ENCODE measurements around the gene GFOD1.

The GFOD1 gene

DNA sequence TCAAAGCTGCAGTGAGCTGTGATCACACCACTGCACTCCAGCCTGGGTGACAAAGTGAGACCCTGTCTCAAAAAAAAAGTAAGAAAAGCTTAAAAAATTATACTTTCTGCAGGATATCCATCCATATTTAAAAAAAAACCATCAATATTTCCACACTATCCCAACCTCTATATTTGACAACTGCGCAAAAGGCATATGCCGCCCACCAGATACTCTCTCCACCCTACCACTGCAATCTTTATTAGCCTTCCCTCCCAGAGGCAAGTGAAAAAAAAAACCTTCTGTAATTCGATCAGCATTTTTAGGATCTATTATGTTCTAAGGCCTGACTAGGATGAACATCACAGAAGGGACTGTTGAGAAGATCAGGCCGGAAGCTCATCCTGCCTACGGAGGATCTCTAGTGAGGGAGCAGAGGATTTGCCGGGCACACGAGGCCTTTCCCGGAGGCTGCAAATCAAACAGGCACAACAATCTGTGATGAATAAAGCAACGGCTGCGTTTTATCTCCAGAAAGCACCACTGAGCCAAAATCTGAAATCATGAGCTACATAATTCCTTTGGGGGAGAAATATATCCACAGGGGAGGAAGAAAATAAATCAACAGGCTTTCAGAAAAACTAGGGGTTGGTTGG is 65.9 kb downstream of the GFOD1 start:
- DNase-seq, result no peak

DNA sequence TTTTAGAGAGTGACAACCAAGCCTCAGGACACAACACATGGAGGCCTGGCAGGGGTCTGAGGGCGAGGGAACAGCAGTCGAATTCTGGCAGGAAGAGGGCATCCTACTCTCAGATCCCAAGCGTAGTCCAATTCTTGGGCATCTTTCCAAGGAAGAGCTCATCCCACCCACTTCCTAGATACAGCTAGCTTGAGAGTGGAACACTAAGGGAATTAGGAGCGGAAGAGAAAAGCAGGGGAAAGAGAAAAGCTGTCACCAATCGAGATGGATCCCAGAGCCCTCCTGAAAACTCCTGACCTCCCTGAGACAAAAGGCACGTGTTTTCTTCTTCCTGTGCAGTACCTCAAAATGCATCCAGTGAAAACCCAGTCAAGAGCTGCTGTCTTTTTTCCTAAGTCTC is 67.1 kb downstream of the GFOD1 start:
- no peak for DNase-seq

DNA sequence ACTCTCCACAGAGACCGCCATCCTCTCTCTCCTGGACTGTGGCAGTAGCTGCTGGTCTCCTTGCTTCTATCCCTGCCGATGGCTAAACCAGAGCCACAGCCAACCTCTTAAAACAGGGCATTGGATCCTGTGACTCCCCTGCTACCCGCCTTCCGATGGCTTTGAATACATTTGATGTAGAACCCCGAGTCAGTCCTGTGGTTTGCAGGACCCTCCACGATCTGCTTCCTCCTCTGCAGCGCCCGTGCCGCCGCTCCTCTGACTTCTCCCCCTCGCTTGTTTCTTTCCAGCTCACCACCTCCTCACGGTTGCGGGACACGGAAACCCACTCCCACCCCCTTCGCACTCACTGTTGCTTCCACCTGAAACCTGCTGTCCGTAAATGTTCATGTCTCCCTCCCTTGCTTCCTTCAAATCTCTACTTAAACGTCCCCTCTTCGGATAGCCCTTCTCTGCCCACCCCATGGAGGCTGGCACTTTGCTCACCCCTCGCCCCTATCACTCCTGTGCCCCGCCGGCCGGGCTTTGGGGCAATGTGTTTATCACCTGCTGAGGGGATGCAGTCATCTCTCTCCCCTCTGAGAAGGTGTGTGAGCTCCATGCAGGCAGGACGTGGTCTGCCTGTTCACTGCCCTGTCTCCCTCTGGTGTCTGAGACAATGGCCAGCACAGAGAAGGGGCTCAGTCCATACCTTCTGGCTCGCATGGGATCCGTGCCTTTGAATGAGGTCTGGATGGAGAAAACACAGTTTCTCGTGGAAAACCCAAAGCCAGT is 67.8 kb downstream of the GFOD1 start:
- no peak for DNase-seq

DNA sequence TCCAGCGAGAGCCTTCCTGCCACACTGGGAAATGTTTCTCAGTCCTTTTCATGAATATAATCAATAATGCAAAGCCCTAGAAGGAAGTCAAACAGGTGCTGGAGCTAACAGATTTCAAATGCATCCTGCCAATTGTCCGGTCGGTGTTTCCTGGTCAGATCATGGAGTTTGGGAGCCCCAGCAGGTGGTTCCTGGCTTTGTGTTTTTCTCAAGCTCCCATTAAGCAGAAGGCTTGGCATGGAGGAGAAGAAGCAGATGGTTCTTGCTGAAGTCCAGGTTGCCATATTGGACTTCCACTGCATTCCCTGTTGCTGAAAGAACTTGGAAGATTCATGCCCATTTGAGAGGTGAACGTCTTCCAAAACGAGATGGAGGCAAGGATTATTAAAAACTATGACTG is 68.6 kb downstream of the GFOD1 start:
- no peak for DNase-seq

DNA sequence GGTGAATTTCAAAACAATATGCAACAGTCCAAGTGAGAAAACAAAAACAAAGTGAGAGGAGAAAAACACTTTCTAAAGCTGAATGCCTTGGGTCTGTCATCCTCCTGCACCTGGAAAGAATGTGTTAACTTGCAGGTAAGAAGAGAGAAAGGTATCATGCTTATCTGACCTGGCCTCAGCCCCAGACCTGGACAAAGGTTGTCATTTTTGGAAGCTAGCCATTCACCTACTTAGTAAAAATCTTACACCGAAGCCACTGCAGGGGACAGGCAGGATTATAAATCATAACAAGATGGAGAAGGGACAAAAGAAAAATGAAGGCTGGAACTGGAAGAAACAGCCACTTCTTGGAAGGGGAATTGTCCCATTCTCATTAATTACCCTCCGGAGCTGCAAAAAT is 69.4 kb downstream of the GFOD1 start:
- no peak for DNase-seq

DNA sequence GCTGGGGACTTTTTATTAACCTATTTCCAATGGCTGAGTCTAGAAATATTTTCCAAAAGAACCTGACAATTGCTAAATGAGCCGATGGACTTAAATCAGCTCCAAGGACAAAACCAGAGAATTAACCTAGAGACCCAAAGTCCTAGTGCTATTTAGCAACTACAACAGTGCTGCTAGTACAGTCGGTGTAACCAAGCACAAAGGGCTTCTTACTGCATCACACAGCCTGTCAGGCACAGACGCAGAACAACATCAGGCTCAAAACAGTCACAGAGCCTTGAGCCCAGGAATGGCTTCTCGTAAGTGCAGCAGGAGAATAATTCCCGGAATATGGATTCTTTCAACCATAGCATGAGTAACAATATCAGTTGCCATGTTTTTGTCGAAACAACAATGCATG is 70.0 kb downstream of the GFOD1 start:
- no peak for DNase-seq

DNA sequence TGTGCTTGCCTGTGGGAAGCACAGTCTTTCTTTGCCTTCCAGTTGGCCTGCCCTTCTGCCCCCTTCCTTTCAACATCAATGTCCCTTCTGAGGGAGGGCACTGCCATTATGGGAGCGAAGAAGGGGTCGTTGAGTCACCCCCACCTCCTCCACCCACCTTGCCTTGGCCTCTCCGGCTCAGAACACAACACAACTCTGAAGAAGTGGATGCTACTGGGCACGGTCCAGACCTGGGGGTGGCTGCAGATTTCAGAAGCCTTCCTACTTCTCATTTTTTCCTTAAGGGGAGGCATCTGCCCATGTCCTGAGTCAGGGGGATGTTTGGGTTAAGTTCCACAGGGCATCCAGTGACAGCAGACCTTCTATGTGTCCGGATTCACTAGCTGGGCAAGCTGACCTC is 72.1 kb downstream of the GFOD1 start:
- no peak for DNase-seq

DNA sequence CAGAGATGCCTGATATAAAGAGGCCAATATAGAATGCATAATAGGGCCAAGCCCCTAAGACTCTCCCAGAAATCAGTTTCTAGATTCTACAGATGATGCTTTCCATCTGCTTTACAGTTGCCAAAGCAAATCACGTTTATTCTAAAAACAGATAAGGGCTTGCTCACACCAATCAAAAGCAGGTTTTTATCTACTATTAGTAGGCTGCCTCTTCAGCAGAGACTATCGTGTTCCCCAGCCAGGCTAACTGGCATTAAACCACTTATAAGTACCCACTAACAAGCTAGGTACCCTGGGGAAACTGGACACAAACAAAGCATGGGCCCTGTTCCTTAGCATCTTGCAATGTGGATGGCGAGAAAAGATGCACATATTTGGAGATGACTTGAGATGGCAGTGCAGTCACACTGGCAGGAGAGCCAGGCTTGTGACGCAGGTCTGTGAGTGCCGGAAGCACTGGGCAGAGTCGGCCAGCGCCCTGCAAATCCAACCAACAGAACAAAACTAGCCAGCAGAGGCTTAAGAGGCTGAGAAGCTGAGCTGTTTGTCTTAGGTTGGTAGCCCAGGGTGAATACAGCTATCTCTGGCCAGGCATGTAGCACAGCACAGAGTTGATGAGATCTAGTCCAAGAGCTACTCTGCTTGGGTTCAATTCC is 73.4 kb downstream of the GFOD1 start:
- DNase-seq, result no peak

DNA sequence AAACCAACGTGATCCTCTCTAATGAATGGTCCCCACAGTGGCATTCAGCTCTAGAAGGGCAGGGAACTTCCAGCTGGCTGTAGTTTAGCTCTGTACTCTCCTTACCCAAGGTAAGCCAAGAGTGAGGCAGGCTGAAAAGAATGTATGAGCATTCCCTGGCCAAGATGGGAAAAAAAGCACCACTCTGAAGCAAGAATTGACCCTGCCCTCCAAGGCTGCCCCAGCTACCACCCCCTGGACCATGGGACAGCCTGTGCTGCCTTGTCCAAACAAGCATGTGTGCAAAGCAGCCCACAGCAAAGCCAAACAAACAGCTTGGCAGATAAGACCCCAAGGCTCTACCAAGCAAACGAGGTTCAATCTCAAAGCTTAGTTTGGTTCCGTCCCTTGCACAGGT is 73.9 kb downstream of the GFOD1 start:
- no peak for DNase-seq

DNA sequence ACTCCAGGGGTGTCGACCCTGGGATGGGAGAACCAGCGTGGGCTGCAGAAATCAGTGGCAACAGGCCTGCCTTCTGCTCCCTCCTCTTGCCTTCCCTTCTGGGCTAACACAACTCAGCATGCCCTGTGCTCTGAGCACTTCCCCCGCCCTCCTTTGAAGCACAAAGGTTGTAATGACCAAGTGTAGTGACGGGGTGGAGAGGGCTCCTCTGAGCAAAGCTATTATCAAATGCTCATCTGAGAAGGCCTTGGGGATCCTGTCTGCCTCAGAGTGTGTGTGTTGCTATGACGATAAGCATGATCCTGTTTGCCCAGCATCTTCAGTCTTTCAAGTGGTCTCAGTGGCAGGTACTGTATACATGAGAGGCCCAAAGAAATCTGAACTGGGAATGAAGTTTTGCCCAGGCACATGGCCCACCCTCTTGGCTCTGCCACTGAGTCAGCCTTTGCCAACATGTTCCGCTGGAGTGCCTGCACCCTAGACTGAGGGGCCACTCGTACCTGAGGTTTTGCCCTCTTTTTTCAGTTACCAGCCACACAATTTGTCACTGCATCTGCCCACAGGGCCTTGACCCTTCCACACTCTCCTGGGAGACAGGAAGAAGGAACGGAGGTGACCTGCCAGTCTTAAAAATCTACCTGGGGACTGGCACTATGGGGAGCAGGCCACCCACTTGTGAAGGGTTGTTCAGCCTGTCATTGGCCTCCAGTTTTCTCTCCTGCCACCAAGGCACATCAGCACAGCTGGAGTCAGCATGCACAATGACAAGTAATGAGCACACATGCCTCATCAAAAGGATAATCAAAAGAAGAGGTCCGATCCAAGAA is 74.5 kb downstream of the GFOD1 start:
- DNase-seq, result no peak

DNA sequence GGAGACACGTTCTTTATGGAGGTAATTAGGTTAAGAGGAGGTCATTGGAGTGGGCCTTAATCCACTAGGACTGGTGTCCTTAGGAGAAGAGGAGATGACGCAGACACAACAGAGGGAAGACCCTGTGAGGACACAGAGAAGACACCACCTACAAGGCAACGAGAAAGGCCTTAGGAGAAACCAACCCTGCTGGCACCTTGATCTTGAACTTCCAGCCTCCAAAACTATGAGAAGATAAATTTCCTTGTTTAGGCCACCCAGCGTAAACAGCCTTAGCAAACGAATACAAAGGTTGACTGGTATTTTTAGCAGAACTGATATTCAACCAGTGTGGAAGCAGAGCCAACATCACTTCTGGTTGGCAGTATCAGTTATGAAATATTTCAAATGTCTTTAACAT is 75.2 kb downstream of the GFOD1 start:
- DNase-seq, result no peak

DNA sequence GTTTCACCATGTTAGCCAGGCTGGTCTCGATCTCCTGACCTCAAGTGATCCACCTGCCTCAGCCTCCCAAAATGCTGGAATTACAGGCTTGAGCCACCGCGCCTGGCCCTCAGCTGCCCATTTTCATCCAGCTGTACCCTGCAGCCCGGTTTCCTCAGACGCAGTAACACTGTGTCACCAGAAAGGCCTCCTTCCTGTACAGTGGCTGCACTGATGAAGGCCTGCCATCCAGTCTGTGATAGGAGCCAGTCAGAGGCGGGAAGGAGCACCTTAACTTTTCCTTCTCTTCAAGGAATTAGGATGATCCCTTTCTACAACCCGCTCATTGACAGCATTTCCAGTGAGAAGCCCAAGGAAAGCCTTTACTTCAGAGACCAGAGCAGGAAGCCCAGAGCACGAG is 75.9 kb downstream of the GFOD1 start:
- DNase-seq, result no peak

DNA sequence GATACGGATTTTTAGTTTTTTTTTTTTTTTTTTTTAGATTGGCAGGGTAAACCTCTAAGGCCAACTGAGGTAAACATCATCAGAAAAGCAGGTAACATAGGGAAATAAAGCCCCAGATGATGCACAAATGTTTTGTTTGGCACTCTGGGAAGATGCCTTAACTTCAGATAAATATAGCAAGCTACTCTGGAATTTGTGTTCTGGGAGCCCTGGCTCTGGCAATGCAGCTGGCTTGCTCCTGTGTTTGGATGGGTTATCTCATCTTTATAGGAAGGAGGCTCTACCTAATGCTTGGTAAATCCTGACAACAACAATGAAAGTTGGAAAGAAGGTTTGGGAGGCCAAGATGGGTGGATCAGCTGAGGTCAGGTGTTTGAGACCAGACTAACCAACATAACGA is 77.4 kb downstream of the GFOD1 start:
- no peak for DNase-seq

DNA sequence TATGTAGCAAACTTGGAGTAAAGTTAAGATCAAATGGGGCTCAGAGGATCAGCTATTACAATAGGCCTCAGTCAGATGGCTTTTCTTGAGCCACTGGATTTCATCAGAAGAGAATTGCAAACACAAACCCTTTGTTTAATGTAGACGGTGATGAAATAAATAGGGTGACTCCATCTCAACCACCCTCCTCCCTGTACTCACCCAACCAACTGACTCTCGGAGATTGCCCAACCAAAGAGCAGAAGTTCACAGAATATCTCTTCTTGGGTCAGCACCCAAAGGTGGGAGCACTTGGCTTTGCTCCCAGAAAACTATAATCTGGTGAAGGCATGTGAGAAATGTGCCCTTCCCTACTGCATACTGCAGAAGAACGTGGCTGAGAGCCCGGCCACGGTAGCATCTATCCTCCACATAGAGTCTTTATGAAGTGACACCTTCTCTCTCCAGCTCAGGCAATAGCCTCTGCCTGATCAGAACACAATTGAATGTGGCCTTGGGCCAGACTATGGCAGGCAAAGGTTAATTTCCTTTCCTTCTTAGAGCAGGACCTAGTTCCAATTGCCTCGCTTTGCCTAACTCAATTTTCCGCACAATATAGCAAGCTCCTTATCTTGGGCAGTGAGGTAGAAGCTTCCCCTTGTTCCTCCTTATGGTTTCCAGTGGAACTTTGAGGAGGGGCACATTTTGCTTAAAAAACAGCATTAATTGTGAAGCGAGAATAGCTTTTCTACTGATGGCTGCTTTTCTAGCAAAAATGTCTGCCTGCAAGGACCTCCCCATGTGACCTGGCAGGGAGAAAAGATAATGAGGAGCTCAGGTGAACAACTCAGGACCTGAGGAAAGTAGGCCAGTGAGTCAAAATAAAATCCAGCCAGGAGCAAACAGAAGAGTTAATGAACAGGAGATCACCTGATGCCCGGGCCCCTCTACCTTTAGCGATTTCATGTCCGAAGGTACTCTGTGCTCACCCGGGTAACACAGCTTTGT is 79.4 kb downstream of the GFOD1 start:
- no peak for DNase-seq

DNA sequence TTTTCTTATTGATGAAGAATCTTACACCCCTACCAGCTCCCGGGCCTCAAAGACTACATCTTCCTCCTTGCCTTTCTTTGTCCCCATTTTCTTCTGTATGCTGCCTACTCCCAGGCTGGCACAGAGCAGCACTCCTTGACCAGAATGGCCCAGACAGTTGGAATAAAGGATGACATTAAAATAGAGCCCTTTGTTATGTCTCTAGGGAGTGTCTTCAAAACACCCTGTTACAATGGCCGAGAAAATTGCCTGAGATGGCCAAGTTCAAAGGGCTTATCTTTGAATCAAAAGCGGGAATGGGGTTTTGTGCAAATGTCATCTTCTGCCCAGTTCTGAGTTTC is 80.1 kb downstream of the GFOD1 start:
- no peak for DNase-seq

DNA sequence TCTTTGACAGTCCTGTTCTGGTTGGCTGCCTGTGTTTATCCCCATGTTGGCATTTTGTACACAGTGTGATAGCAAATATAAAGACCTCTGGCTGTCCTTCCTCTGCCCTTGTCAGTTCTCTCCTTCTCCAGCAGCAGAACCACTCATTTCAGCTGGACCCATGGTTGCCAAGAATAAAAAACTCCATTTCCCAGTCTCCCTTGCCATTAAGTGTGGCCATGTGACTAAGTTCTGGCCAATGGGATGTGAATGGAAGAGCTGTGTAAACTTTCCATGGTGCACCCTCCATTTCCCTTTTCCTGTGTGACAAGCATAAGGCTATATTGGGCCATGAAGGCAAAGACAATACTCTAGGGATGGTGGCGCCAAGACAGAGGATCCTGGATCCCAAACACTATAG is 80.6 kb downstream of the GFOD1 start:
- no peak for DNase-seq

DNA sequence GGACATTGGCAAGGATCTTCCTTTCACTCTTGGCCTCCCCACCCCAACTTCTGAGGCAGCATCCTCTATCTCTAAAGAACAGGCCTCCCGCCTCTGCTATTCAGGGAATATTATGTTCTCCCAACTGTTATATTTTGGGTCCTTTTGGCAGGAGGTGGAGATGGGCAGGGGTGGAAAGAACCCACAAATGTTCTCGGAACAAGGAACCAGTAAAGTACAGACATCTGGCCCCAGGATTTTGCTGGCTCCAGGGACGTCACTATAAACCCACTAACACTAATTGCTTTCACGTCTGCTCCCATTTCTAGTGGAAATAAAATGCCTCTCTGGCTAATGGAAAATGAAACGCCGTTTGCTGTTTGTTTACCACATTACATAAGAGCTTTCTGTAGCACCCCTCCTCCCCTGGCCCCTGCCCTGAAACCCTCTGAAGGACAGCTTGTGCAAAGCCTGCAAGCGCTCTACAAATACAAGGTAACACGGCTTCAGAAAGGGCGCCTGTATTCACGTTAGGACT is 81.4 kb downstream of the GFOD1 start:
- DNase-seq, result no peak

DNA sequence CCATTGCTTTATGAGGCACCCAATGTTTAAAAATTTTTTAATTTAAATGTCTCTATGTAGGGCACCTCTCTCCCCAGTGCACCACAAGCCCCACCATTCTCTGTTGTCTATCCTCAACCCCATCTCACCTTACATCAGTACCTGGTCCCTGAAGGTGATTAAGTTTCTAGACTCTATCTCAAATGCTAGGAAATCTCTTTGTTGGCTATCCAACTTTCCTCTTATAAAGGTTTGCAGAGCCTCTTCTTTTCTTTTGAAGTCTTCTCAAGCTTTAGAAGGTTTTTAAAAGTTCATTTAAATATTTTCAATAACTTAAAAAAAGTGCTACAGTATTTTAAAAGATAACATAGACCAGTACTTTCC is 82.5 kb downstream of the GFOD1 start:
- no peak for DNase-seq

DNA sequence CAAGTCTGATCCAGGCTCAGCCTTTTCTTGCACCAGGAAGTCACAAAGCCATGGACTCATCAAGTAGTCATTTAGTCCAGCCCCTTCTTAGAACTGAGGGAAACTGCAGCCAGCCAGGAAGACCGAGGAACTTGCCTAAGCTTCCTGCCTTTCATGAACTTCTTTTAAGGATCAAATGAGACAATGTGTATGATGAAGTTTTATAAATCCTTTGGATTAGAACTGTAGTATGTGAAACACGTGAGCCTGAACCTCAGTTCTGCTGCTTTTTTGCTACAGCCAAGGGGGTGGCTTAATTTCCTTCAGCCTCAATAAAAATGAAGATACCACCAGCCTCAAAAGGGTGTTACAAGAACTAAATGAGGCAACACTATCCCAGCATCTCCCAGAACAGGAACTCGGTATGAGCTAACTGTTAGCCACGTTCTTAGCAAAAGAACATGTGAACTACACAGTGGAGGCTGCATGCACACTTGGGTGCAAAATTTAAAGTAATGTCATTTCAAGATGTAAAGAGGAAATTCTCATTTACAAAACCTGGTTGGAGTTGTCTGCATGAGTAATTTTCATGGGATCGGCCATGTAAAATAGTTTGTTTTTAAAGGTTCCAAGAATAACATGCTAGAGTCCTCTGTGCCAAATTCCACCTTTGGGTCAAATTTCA is 83.0 kb downstream of the GFOD1 start:
- DNase-seq, result no peak

DNA sequence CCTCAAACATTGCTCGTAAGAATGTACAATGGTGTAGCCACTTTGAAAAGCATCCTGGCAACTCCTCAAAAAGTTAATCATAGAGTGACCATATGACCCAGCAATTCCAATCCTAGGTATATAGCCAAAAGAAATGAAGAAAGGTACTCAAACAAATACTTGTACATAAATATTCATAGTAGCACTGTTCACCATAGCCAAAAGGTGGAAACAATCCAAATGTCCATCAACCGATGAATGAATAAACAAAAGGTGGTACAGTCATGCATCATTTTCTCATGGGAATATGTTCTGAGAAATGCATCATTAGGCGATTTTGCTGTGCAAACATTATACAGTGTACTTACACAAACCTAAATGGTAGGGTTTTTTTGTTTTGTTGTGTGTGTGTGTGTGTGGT is 84.7 kb downstream of the GFOD1 start:
- DNase-seq, result no peak

DNA sequence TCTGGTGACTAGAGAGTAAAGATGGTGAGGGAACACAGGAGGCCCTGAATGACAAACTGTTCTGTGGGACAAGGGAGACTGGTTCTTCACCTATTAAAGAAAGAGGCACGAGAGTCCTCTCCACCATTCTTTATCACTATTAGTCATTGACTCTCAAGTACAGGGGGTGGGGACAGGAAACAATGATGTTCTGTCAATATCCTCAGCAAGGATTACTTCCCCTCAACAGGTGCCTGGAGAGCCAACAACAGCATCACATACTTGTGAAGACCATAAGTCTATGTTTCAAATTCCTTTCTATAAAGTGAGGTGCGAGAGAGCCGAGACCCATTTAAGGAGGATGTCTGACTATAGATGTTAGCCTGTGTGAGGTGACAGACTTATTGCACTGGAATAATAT is 86.6 kb downstream of the GFOD1 start:
- DNase-seq, result no peak

Data from activated CD4-positive, alpha-beta T cell treated with anti-CD3 and anti-CD28 coated beads for 1 hour (primary cell).